HCT116 (cell line): ENCODE data around the gene KIAA0825. TPM values are rescaled to one million over a fixed set of nuclear protein-coding genes. Genes with fewer than 3 reads are reported as not detected.

Experiments
- ATAC-seq: fragments of 200-7000 bp; cut with Tn5 transposase; 2 replicates; pipeline ENCODE4 v1.9.1; 2020; ENCODE audit warnings: mild to moderate bottlenecking, moderate library complexity
- BruUV-seq: library from RNA; stranded (reverse); fragments of 400-500 nt; replicated peaks from 2 replicates; lab custom pipeline; 2021; lab: Mats Ljungman, UMichigan
- CTCF ChIA-PET: fragments of 300-600 bp; sonication (Branson Sonifier 250); formaldehyde crosslinking; loops from one replicate; lab custom pipeline; 2021; ENCODE audit warnings: antibody characterized with exemption; lab: Charles Lee
- POLR2A ChIA-PET: fragments of 300-600, 350-600 bp; sonication (Branson Sonifier 250); formaldehyde crosslinking; loops from one replicate; lab custom pipeline; 2021; ENCODE audit warnings: antibody characterized with exemption; lab: Charles Lee
- RAD21 ChIA-PET, 2 experiments: fragments of 300-600 bp; sonication (Branson Sonifier 250); formaldehyde crosslinking; loops; one replicate each; lab custom pipeline; 2023; ENCODE audit warnings: low total read pairs in 2 of 2; ENCODE audit not compliant: uncharacterized antibody in 2 of 2, unreplicated experiment in 2 of 2, low non-redundant PET in 1 of 2; lab: Charles Lee
- DNase-seq: peaks from one replicate; pipeline ENCODE4 v3.0.0-alpha.2; 2010; ENCODE audit warnings: low read depth, low spot score
- H2AFZ ChIP-seq: fragments of 200-600 bp; shearing (Covaris generic), sonication (generic); 2 replicates; pipeline ENCODE4 v1.6.1; 2017; ENCODE audit warnings: low read depth, mixed run types, mixed read lengths, antibody characterized with exemption, low read length; ENCODE audit not compliant: poor library complexity, severe bottlenecking
- H3K27ac ChIP-seq: 2 replicates; pipeline ENCODE4 v1.5.1; 2012; ENCODE audit warnings: low read depth, low read length
- H3K27me3 ChIP-seq: fragments of 200-600 bp; sonication (generic); 2 replicates; pipeline ENCODE4 v1.6.1; 2016; ENCODE audit warnings: mixed run types, low read length, mixed read lengths; ENCODE audit not compliant: insufficient read depth
- H3K36me3 ChIP-seq, 2 experiments: fragments of 200-500 bp in 1 of 2; fragments of 200-600 bp in 1 of 2; sonication (Bioruptor generic) in 1 of 2; sonication (generic) in 1 of 2; 2 replicates each; pipeline versions ENCODE4 v1.5.1 to v1.6.1; 2014 to 2016; ENCODE audit warnings: low read length in 2 of 2, inconsistent platforms in 1 of 2, mixed read lengths in 1 of 2, mixed run types in 1 of 2; ENCODE audit not compliant: insufficient read depth in 2 of 2, control insufficient read depth in 1 of 2
- H3K4me1 ChIP-seq, 2 experiments: fragments of 200-600 bp in 1 of 2; sonication (generic) in 1 of 2; 2 replicates each; pipeline versions ENCODE4 v1.5.1 to v1.6.1; 2012 to 2017; ENCODE audit warnings: low read length in 2 of 2, inconsistent platforms in 1 of 2, mild to moderate bottlenecking in 1 of 2, mixed read lengths in 1 of 2, mixed run types in 1 of 2, moderate library complexity in 1 of 2; ENCODE audit not compliant: insufficient read depth in 2 of 2, control insufficient read depth in 1 of 2
- H3K4me2 ChIP-seq: fragments of 200-600 bp; sonication (generic); 2 replicates; pipeline ENCODE4 v1.6.1; 2017; ENCODE audit warnings: mixed run types, low read length, mixed read lengths
- H3K4me3 ChIP-seq, 2 experiments: fragments of 200-600 bp in 1 of 2; sonication (generic) in 1 of 2; replicated peaks in 1 of 2; 2 replicates each; pipeline ENCODE4 v1.5.1; 2011 to 2016; ENCODE audit warnings: low read length in 2 of 2, control low read depth in 1 of 2, low read depth in 1 of 2, mild to moderate bottlenecking in 1 of 2, mixed read lengths in 1 of 2, mixed run types in 1 of 2
- H3K79me2 ChIP-seq: fragments of 200-600 bp; sonication (generic); 2 replicates; pipeline ENCODE4 v1.6.1; 2017; ENCODE audit warnings: mild to moderate bottlenecking, mixed run types, low read length, moderate library complexity, mixed read lengths; ENCODE audit not compliant: insufficient read depth
- H3K9ac ChIP-seq: fragments of 200-600 bp; sonication (generic); 2 replicates; pipeline ENCODE4 v1.6.1; 2016; ENCODE audit warnings: low read length, mixed read lengths
- H3K9me2 ChIP-seq: fragments of 200-600 bp; sonication (generic), shearing (Covaris generic); 2 replicates; pipeline ENCODE4 v1.6.1; 2017; ENCODE audit warnings: mixed run types, mild to moderate bottlenecking, moderate library complexity; ENCODE audit not compliant: insufficient read depth
- H3K9me3 ChIP-seq, 2 experiments: fragments of 200-500 bp in 1 of 2; fragments of 200-600 bp in 1 of 2; sonication (Bioruptor generic) in 1 of 2; sonication (generic) in 1 of 2; 2 replicates each; pipeline ENCODE4 v1.6.1; 2014 to 2017; ENCODE audit warnings: low read length in 2 of 2, mixed read lengths in 2 of 2, inconsistent platforms in 1 of 2, low read depth in 1 of 2, mild to moderate bottlenecking in 1 of 2, mixed run types in 1 of 2, moderate library complexity in 1 of 2; ENCODE audit not compliant: control insufficient read depth in 1 of 2, insufficient read depth in 1 of 2
- H4K20me1 ChIP-seq: fragments of 200-600 bp; sonication (generic), shearing (Covaris generic); 2 replicates; pipeline ENCODE4 v1.6.1; 2017; ENCODE audit warnings: mixed run types, mild to moderate bottlenecking, moderate library complexity; ENCODE audit not compliant: insufficient read depth
- CBX3 ChIP-seq: IDR thresholded peaks from 2 replicates; pipeline ENCODE4 v1.6.1; 2012; ENCODE audit warnings: low read depth
- CEBPB ChIP-seq: IDR thresholded peaks from 2 replicates; pipeline ENCODE4 v1.6.1; 2012; ENCODE audit warnings: low read depth
- EGR1 ChIP-seq: IDR thresholded peaks from 2 replicates; pipeline ENCODE4 v1.6.1; 2012; ENCODE audit warnings: low read depth
- ELF1 ChIP-seq: IDR thresholded peaks from 2 replicates; pipeline ENCODE4 v1.6.1; 2012; ENCODE audit warnings: low read depth, borderline replicate concordance
- EZH2phosphoT487 ChIP-seq: fragments of 200-600 bp; IDR thresholded peaks from 2 replicates; pipeline ENCODE4 v1.6.1; 2018; ENCODE audit warnings: antibody characterized with exemption, borderline replicate concordance
- FOSL1 ChIP-seq: IDR thresholded peaks from 2 replicates; pipeline ENCODE4 v1.6.1; 2012; ENCODE audit warnings: low read depth
- JUND ChIP-seq: IDR thresholded peaks from 2 replicates; pipeline ENCODE4 v1.6.1; 2012
- POLR2A ChIP-seq: IDR thresholded peaks from 2 replicates; pipeline ENCODE4 v1.7.0; 2011; ENCODE audit warnings: borderline replicate concordance; ENCODE audit not compliant: insufficient read depth, insufficient read length; ENCODE audit errors: extremely low read depth
- POLR2AphosphoS5 ChIP-seq: IDR thresholded peaks from 2 replicates; pipeline ENCODE4 v1.6.1; 2011; ENCODE audit warnings: mild to moderate bottlenecking, low read depth, low read length, moderate library complexity
- SP1 ChIP-seq: IDR thresholded peaks from 2 replicates; pipeline ENCODE4 v1.6.1; 2012; ENCODE audit warnings: low read depth
- YY1 ChIP-seq: IDR thresholded peaks from 2 replicates; pipeline ENCODE4 v1.6.1; 2011; ENCODE audit warnings: low read length, low read depth, moderate library complexity, mild to moderate bottlenecking; ENCODE audit not compliant: insufficient replicate concordance; ENCODE audit errors: extremely low read depth
- ZNF274 ChIP-seq: fragments of 200-500 bp; sonication (Bioruptor generic); IDR thresholded peaks from 2 replicates; pipeline ENCODE4 v1.6.1; 2014; ENCODE audit warnings: mild to moderate bottlenecking, low read depth, low read length, inconsistent platforms
- intact Hi-C: fragments of 100-400 bp; cut with micrococcal nuclease; formaldehyde crosslinking; loops from 2 replicates; pipeline ENCODE4 v1.10.0; 2022
- total RNA-seq: library from RNA; stranded (reverse); gene quantifications from one replicate; pipeline ENCODE4 v1.2.1, GENCODE V29; 2021; ENCODE audit not compliant: unreplicated experiment
- TF ChIP-seq, protein P1 (sequence below), 3 experiments: fragments of 200-600 bp in 1 of 3; sonication (generic) in 1 of 3; IDR thresholded peaks in 2 of 3; conservative IDR thresholded peaks in 1 of 3; 2 replicates each; pipeline ENCODE4 v1.5.1; 2012 to 2017; ENCODE audit warnings: low read depth in 2 of 3, low read length in 2 of 3, antibody characterized with exemption in 1 of 3, borderline replicate concordance in 1 of 3, control low read depth in 1 of 3, mild to moderate bottlenecking in 1 of 3, mixed read lengths in 1 of 3, mixed run types in 1 of 3, moderate library complexity in 1 of 3; ENCODE audit not compliant: insufficient read depth in 1 of 3
- TF ChIP-seq, protein P2 (sequence below): IDR thresholded peaks from 2 replicates; pipeline ENCODE4 v1.6.1; 2011; ENCODE audit warnings: mild to moderate bottlenecking, low read length, moderate library complexity; ENCODE audit not compliant: insufficient replicate concordance; ENCODE audit errors: extremely low read depth
- TF ChIP-seq, protein P3 (sequence below): IDR thresholded peaks from 2 replicates; pipeline ENCODE4 v1.6.1; 2012

The KIAA0825 gene
- total RNA-seq, 1 experiment from 2014 or later = 1.4 TPM

DNA sequence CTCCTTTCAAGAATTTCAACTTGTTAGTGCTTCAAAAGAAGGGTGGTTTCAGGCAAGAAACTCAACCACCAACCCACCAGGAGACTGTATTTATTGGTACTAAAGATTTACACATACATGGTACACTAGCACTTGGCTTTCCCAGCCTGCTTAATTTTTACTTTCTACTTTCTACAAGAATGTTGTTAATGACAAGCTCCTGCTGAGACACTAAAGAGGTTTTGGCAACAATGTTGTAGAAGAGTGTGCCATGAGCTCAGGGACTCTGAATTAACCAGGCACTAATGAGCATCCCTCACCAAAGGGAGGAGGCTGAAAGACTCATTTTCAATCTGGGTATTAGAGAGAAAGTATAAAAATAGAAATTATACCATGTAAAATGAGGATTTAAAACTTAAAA is 195.0 kb downstream of the KIAA0825 start:
- RAD21 ChIA-PET = no interaction called here
- BruUV-seq = no TSS peak
- DNase-seq (no peak), ATAC-seq (no peak)
- Histone ChIP-seq H3K27me3 (no peaks in the 10 kb centered on the region), H3K79me2 (no peaks in the 10 kb centered on the region), H3K4me2 (peak overlapping the region; percentile 71; the same call in 1 of the 2 replicates), H3K27ac (no peak overlapping the region), H3K36me3 (no peaks in the 10 kb centered on the region), H3K4me1 (peaks cover 8 to 15% of the 10 kb centered on the region in 2 experiments; a peak in 2 of 4 replicates), H3K9ac (no peak overlapping the region), H3K4me3 (no peak overlapping the region), H3K9me2 (no peaks in the 10 kb centered on the region), H4K20me1 (no peaks in the 10 kb centered on the region), H3K9me3 (no peaks in the 10 kb centered on the region), H2AFZ (peak overlapping the region; percentile 98)
- TF ChIP-seq ZNF274 (no peak), POLR2AphosphoS5 (no peak)
- POLR2A ChIA-PET = no interaction called here
- intact Hi-C loops = no loop called here
- CTCF ChIA-PET = no interaction called here

DNA sequence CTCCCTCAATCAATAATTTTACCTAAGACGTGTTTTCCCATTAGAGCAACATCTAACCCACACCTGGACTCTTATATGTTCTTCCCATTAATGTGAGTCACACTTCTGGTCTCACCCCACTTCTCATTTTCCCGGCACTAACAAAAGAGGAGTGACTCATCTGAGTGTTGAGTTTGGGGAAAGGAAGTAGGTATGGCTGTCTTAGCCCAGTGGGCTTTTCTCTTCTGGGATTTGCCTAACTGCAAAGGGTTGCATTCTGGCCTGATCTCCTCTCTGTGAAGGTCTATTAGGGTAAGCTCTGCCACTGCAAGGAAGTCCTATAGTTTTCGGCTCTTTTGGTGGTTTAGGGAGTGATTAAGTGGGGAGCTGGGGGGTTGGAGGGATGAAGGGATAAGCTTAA is 195.6 kb downstream of the KIAA0825 start:
- H3K4me1 ChIP-seq = peaks cover 8 to 15% of the 10 kb centered on the region in 2 experiments; a peak in 2 of 4 replicates
- no peaks in the 10 kb centered on the region for H3K36me3 ChIP-seq
- H3K4me3 ChIP-seq = 0 out of 4 replicates have a peak overlapping the region, but pooled peaks of 1 of the 2 experiments have one; percentile 26
- RAD21 ChIA-PET = no interaction called here
- peak; percentile 44 for DNase-seq
- peak overlapping the region; percentile 71 for H3K4me2 ChIP-seq
- no peaks in the 10 kb centered on the region for H4K20me1 ChIP-seq
- intact Hi-C loops = no loop called here
- H3K9ac ChIP-seq = no peak overlapping the region
- H3K27me3 ChIP-seq = no peaks in the 10 kb centered on the region
- BruUV-seq = no TSS peak
- ATAC-seq = peak; percentile 84
- peak overlapping the region; percentile 98 for H2AFZ ChIP-seq
- no peaks in the 10 kb centered on the region for H3K79me2 ChIP-seq
- no peaks in the 10 kb centered on the region for H3K9me2 ChIP-seq
- CTCF ChIA-PET = no interaction called here
- H3K27ac ChIP-seq = no peak overlapping the region
- POLR2A ChIA-PET = no interaction called here
- no peaks in the 10 kb centered on the region for H3K9me3 ChIP-seq
- TF ChIP-seq EZH2phosphoT487 (no peak), CBX3 (peak; percentile 85; the same call in 1 of the 2 replicates), ZNF274 (no peak), YY1 (no peak), POLR2A (no peak), CEBPB (no peak), SP1 (peak; percentile 67), ELF1 (no peak; the same call in 1 of the 2 replicates), POLR2AphosphoS5 (no peak), EGR1 (no peak), FOSL1 (peak; percentile 84), JUND (peak; percentile 81)
- TF ChIP-seq, protein P1, sequence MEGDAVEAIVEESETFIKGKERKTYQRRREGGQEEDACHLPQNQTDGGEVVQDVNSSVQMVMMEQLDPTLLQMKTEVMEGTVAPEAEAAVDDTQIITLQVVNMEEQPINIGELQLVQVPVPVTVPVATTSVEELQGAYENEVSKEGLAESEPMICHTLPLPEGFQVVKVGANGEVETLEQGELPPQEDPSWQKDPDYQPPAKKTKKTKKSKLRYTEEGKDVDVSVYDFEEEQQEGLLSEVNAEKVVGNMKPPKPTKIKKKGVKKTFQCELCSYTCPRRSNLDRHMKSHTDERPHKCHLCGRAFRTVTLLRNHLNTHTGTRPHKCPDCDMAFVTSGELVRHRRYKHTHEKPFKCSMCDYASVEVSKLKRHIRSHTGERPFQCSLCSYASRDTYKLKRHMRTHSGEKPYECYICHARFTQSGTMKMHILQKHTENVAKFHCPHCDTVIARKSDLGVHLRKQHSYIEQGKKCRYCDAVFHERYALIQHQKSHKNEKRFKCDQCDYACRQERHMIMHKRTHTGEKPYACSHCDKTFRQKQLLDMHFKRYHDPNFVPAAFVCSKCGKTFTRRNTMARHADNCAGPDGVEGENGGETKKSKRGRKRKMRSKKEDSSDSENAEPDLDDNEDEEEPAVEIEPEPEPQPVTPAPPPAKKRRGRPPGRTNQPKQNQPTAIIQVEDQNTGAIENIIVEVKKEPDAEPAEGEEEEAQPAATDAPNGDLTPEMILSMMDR (IDR thresholded peaks at IDR 0.05 in 2 of 3, conservative IDR thresholded peaks at IDR 0.05 in 1 of 3; ENCODE audit: borderline replicate concordance in 1 of 3, insufficient read depth in 1 of 3, low read depth in 2 of 3, low read length in 2 of 3) = no peak
- TF ChIP-seq, protein P2, sequence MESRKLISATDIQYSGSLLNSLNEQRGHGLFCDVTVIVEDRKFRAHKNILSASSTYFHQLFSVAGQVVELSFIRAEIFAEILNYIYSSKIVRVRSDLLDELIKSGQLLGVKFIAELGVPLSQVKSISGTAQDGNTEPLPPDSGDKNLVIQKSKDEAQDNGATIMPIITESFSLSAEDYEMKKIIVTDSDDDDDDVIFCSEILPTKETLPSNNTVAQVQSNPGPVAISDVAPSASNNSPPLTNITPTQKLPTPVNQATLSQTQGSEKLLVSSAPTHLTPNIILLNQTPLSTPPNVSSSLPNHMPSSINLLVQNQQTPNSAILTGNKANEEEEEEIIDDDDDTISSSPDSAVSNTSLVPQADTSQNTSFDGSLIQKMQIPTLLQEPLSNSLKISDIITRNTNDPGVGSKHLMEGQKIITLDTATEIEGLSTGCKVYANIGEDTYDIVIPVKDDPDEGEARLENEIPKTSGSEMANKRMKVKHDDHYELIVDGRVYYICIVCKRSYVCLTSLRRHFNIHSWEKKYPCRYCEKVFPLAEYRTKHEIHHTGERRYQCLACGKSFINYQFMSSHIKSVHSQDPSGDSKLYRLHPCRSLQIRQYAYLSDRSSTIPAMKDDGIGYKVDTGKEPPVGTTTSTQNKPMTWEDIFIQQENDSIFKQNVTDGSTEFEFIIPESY = no peak
- TF ChIP-seq, protein P3, sequence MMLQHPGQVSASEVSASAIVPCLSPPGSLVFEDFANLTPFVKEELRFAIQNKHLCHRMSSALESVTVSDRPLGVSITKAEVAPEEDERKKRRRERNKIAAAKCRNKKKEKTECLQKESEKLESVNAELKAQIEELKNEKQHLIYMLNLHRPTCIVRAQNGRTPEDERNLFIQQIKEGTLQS = 0 out of 2 replicates have a peak, but pooled peaks have one; percentile 15
